Subcutaneous adipose tissue (tissue), 4 donors: ENCODE data around the gene ADAMTS1. TPM values are rescaled to one million over a fixed set of nuclear protein-coding genes. Genes with fewer than 3 reads are reported as not detected.

ENCODE experiments used
- total RNA-seq, 4 donors: library from RNA; depleted of rRNA; stranded (reverse); fragments of >200 nt; gene quantifications; one replicate each; pipeline ENCODE4 v1.1.0, GENCODE V29; 2016
- TF ChIP-seq, protein P1 (sequence below): fragments of 450-650 bp; IDR thresholded peaks from one replicate; pipeline ENCODE4 v1.5.1; 2016; ENCODE audit warnings: low read depth, mild to moderate bottlenecking, control low read depth, antibody characterized with exemption, moderate library complexity

Gene ADAMTS1
- total RNA-seq, 4 donors from 2014 or later = 106 to 173 (median 118) TPM

GRCh38 chr21:26842974-26843932 is 2.0 kb downstream of the ADAMTS1 start:
- TF ChIP-seq, protein P1, sequence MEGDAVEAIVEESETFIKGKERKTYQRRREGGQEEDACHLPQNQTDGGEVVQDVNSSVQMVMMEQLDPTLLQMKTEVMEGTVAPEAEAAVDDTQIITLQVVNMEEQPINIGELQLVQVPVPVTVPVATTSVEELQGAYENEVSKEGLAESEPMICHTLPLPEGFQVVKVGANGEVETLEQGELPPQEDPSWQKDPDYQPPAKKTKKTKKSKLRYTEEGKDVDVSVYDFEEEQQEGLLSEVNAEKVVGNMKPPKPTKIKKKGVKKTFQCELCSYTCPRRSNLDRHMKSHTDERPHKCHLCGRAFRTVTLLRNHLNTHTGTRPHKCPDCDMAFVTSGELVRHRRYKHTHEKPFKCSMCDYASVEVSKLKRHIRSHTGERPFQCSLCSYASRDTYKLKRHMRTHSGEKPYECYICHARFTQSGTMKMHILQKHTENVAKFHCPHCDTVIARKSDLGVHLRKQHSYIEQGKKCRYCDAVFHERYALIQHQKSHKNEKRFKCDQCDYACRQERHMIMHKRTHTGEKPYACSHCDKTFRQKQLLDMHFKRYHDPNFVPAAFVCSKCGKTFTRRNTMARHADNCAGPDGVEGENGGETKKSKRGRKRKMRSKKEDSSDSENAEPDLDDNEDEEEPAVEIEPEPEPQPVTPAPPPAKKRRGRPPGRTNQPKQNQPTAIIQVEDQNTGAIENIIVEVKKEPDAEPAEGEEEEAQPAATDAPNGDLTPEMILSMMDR = no peak

DNA sequence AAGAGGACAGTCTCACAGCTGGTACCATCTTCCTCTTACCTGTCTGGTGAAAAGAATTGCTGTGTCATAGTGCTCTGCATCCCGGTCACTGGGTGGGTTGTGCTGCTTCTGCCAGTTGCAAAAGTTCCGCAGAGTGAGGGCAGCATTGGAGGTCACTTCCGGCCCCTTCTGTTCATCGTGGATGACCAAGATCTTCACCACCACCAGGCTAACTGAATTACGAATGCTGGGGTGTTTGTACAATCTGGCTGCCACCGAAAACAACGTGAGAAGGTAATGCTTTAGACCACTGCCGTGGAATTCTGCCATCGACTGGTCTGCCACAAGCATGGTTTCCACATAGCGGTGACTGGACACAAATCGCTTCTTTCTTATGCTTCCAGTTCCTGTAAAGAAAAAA is 2.9 kb downstream of the ADAMTS1 start:
- TF ChIP-seq, protein P1 = no peak

GRCh38 chr21:26840912-26841311 is 4.3 kb downstream of the ADAMTS1 start:
- TF ChIP-seq, protein P1 = no peak

DNA sequence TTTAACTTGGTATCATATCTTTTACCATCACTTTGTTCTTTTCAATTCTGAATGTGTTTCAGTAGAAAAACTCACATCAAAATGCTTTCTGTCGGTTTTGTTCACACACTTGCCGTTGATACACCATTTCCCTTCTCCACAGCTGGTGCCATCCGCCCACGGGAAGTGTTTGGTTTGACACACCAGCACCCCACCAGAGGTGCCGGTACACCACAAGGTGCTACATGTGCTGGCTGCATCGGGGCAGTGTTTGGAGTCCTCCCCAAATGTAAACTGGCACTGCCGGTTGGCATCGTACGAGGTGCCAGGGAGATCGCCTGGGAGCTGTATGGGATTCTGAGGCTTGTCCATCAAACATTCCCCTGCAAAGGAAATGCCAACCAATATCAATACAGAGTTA is 5.0 kb downstream of the ADAMTS1 start:
- TF ChIP-seq, protein P1 = no peak

GRCh38 chr21:26837539-26837938 is 7.7 kb downstream of the ADAMTS1 start:
- TF ChIP-seq, protein P1 = no peak

DNA sequence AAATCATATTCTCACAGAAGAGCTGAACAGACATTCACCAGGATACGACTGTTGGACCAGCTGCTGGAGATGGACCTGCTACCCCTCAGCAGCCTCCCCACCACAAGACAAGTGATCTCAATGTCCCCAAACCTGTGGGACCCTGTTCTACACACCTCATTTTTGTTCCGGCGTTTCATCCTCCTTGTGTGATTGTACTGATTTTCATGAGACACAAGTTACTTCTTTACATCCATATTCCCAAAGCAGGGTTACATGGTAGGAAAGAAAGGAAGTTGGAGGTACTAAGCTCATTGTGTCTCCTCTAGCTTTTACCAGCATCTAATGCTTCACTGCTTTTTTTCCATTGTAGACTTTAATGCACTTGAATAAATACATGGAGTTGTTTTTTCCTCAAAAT is 8.7 kb downstream of the ADAMTS1 start:
- TF ChIP-seq, protein P1 = no peak

- TF ChIP-seq, protein P1 = no peak
Measured at GRCh38 chr21:26835714-26836265, 9.4 kb downstream of the ADAMTS1 start.
